HAP-1 (cell line): ENCODE results near the gene AFF1.
"Not testable (repeated sequence)": the region's sequence is repeated elsewhere in the genome, so short reads cannot be mapped to it uniquely, and the experiment has no call there.

ENCODE experiments used
- DNase-seq, 2 experiments: peaks; one replicate each; pipeline ENCODE4 v3.0.0-alpha.2; 2016 to 2020; ENCODE audit warnings: low spot score in 2 of 2
- H3K27me3 ChIP-seq: fragments of 250-450 bp; sonication (Bioruptor Pico); 2 replicates; pipeline ENCODE4 v1.5.1; 2020; ENCODE audit warnings: low read depth, mild to moderate bottlenecking, moderate library complexity
- H3K36me3 ChIP-seq: fragments of 250-450 bp; sonication (Bioruptor Pico); replicated peaks from 2 replicates; pipeline ENCODE4 v1.5.1; 2020; ENCODE audit warnings: mild to moderate bottlenecking
- H3K4me1 ChIP-seq: fragments of 250-450 bp; sonication (Bioruptor Pico); 2 replicates; pipeline ENCODE4 v1.5.1; 2020; ENCODE audit warnings: mild to moderate bottlenecking
- H3K4me3 ChIP-seq: fragments of 250-450 bp; sonication (Bioruptor Pico); 2 replicates; pipeline ENCODE4 v1.5.1; 2020; ENCODE audit warnings: mild to moderate bottlenecking, moderate library complexity
- H3K9me3 ChIP-seq: fragments of 250-450 bp; sonication (Bioruptor Pico); 2 replicates; pipeline ENCODE4 v1.5.1; 2020; ENCODE audit warnings: mild to moderate bottlenecking, moderate library complexity
- in situ Hi-C: fragments of 300-500 bp; cut with MboI; formaldehyde crosslinking; loops from 3 replicates; pipeline ENCODE4 v1.14.3; 2020; ENCODE audit warnings: low sequenced_read_pairs, inconsistent platforms, mixed read lengths

The AFF1 gene

DNA sequence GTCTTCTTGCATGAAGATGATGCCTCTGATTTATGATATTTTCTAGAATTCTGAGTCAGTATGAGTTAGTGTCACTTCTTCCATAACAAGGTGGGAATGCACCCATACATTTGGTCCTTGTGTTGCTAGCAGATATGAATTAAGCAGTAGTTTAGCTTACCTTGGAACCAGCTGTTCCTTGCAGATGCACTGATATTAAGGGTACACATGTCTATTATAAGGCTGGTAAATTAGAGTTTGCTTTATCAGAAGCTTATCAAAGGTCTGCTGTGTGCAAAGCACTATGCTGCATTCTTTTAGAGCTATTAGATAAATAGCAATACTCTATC is 36.5 kb downstream of the AFF1 start:
- Histone ChIP-seq H3K36me3 (no peaks in the 10 kb centered on the region), H3K4me1 (no peaks in the 10 kb centered on the region), H3K4me3 (no peak overlapping the region), H3K9me3 (no peaks in the 10 kb centered on the region), H3K27me3 (no peaks in the 10 kb centered on the region)
- in situ Hi-C loops: no loop called here
- no peak for DNase-seq

GRCh38 chr4:86972997-86973396 is 38.2 kb downstream of the AFF1 start:
- Histone ChIP-seq H3K36me3 (no peaks in the 10 kb centered on the region), H3K4me1 (no peaks in the 10 kb centered on the region), H3K9me3 (no peaks in the 10 kb centered on the region), H3K4me3 (no peak overlapping the region), H3K27me3 (no peaks in the 10 kb centered on the region)
- in situ Hi-C loops: no loop called here
- DNase-seq: no peak

GRCh38 chr4:86973668-86974067 is 38.9 kb downstream of the AFF1 start:
- H3K4me1 ChIP-seq: no peaks in the 10 kb centered on the region
- H3K9me3 ChIP-seq: no peaks in the 10 kb centered on the region
- H3K36me3 ChIP-seq: no peaks in the 10 kb centered on the region
- H3K4me3 ChIP-seq: no peak overlapping the region
- in situ Hi-C loops: no loop called here
- no peak for DNase-seq
- H3K27me3 ChIP-seq: no peaks in the 10 kb centered on the region

DNA sequence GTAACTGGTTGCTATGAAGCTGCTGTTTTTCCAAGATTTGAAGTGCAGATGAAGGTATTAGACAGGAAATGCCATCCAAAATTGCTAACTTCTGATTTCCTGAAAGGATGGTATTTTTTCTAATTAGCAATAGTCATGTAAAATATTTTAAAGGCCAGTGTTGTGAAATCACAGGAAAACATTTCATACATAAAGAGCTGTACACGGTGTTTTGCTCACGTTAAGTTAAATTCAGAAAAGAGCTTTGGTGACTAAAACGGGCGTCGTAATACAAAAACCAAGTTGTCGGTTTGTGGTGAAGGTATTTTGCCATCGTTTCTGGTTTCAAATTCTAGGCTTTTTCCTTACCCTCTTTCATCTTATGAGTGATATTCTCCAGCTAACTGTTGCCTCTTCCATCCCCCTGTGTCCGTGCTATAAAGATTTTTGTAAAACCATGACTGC is 39.8 kb downstream of the AFF1 start:
- no peak for DNase-seq
- Histone ChIP-seq H3K4me1 (no peaks in the 10 kb centered on the region), H3K9me3 (no peaks in the 10 kb centered on the region), H3K4me3 (no peak overlapping the region), H3K27me3 (no peaks in the 10 kb centered on the region), H3K36me3 (no peaks in the 10 kb centered on the region)
- in situ Hi-C loops: no loop called here

GRCh38 chr4:86975927-86976326 is 41.1 kb downstream of the AFF1 start:
- no peaks in the 10 kb centered on the region for H3K9me3 ChIP-seq
- H3K27me3 ChIP-seq: no peaks in the 10 kb centered on the region
- no peaks in the 10 kb centered on the region for H3K4me1 ChIP-seq
- no peaks in the 10 kb centered on the region for H3K36me3 ChIP-seq
- H3K4me3 ChIP-seq: no peak overlapping the region
- DNase-seq: no peak
- in situ Hi-C loops: no loop called here

DNA sequence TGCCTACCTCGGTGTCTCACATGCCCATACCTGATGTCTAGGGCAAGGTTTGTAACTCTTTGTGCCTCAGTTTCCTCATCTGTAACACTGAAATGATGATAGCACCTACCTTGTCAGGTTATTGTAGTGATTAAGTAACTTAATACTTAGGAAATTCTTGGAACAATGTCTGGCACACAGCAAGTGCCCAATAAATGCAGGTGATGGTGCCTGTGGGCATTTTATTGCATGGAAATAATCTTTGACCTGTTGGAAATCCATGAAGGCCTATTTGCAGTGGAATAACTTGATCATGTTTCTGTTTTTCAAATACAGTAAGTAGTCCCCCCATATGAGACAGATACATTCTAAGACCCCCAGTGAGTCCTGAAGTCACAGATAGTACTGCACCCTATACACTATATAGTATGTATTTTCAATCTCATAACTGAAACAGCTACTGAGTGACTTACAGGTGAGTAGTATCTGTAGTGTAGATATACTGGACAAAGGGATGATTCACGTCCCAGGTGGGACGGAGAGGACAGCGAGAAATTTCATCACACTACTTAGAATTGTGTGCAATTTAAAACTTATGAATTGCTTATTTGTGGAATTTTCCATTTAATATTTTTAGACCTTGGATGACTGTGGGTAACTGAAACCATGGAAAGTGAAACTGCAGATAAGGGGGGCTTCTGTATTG is 42.1 kb downstream of the AFF1 start:
- H3K36me3 ChIP-seq: no peaks in the 10 kb centered on the region
- H3K27me3 ChIP-seq: no peaks in the 10 kb centered on the region
- H3K9me3 ChIP-seq: no peaks in the 10 kb centered on the region
- in situ Hi-C loops: no loop called here
- no peaks in the 10 kb centered on the region; the same call in 1 of the 2 replicates for H3K4me1 ChIP-seq
- no peak overlapping the region for H3K4me3 ChIP-seq
- no peak for DNase-seq

GRCh38 chr4:86977621-86978184 is 42.9 kb downstream of the AFF1 start:
- in situ Hi-C loops: no loop called here
- DNase-seq: no peak
- H3K4me3 ChIP-seq: no peak overlapping the region
- H3K27me3 ChIP-seq: no peaks in the 10 kb centered on the region
- H3K36me3 ChIP-seq: no peaks in the 10 kb centered on the region
- no peaks in the 10 kb centered on the region for H3K9me3 ChIP-seq
- peaks cover 4% of the 10 kb centered on the region for H3K4me1 ChIP-seq

DNA sequence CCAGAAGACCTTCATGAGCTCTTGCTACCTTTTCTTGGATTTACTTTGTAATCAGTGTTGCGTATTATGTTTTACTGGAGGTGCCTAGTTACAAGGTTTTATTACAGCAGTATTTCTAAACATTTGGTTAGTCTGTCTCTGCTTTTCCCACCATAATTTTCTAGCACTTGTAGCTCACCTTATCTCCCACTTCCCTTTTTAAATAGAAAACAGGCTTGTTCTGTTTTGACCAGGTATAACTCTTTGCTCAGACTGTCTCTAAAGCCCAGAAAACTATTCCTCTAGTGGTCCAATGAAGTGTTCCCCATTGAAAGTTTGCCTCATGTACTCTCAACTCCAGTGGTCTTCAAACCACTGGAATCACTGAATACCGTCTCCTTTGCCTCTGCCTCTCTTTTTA is 43.9 kb downstream of the AFF1 start:
- Histone ChIP-seq H3K9me3 (no peaks in the 10 kb centered on the region), H3K36me3 (no peaks in the 10 kb centered on the region), H3K4me3 (no peak overlapping the region), H3K4me1 (peaks cover 6% of the 10 kb centered on the region), H3K27me3 (no peaks in the 10 kb centered on the region)
- DNase-seq: no peak
- in situ Hi-C loops: no loop called here

GRCh38 chr4:86980230-86980629 is 45.4 kb downstream of the AFF1 start:
- Histone ChIP-seq H3K27me3 (no peaks in the 10 kb centered on the region), H3K4me3 (no peak overlapping the region), H3K4me1 (peaks cover 6% of the 10 kb centered on the region), H3K36me3 (no peaks in the 10 kb centered on the region), H3K9me3 (no peaks in the 10 kb centered on the region)
- in situ Hi-C loops: no loop called here
- DNase-seq: no peak

GRCh38 chr4:86981789-86982188 is 47.0 kb downstream of the AFF1 start:
- in situ Hi-C loops: no loop called here
- DNase-seq: no peak
- Histone ChIP-seq H3K4me1 (peaks cover 6% of the 10 kb centered on the region), H3K9me3 (no peaks in the 10 kb centered on the region), H3K27me3 (no peaks in the 10 kb centered on the region), H3K36me3 (no peaks in the 10 kb centered on the region), H3K4me3 (no peak overlapping the region)

GRCh38 chr4:86985852-86986251 is 51.0 kb downstream of the AFF1 start:
- DNase-seq, H3K36me3 ChIP-seq, in situ Hi-C loops, H3K4me3 ChIP-seq, H3K27me3 ChIP-seq, H3K9me3 ChIP-seq, H3K4me1 ChIP-seq: not testable (repeated sequence)

DNA sequence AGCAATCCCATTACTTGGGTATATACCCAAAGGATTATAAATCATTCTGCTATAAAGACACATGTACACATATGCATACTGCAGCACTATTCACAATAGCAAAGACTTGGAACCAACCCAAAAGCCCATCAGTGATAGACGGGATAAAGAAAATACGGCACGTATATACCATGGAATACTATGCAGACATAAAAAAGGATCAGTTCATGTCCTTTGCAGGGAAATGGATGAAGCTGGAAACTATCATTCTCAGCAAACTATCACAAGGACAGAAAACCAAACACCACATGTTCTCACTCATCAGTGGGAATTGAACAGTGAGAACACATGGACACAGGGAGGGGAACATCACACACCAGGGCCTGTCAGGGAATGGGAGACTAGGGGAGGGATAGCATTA is 54.8 kb downstream of the AFF1 start:
- H3K27me3 ChIP-seq, H3K4me3 ChIP-seq, DNase-seq, in situ Hi-C loops, H3K4me1 ChIP-seq, H3K36me3 ChIP-seq, H3K9me3 ChIP-seq: not testable (repeated sequence)

- in situ Hi-C loops: no loop called here
- no peaks in the 10 kb centered on the region for H3K4me1 ChIP-seq
- H3K27me3 ChIP-seq: no peaks in the 10 kb centered on the region
- H3K36me3 ChIP-seq: peaks cover 5% of the 10 kb centered on the region; the same call in 1 of the 2 replicates
- H3K4me3 ChIP-seq: no peak overlapping the region
- no peaks in the 10 kb centered on the region for H3K9me3 ChIP-seq
- no peak for DNase-seq
Measured at GRCh38 chr4:86990510-86990909, 55.7 kb downstream of the AFF1 start.

GRCh38 chr4:86991994-86992393 is 57.2 kb downstream of the AFF1 start:
- H3K4me3 ChIP-seq: no peak overlapping the region
- H3K36me3 ChIP-seq: peaks cover 5% of the 10 kb centered on the region; the same call in 1 of the 2 replicates
- no peak for DNase-seq
- no peaks in the 10 kb centered on the region for H3K27me3 ChIP-seq
- in situ Hi-C loops: no loop called here
- no peaks in the 10 kb centered on the region for H3K9me3 ChIP-seq
- H3K4me1 ChIP-seq: peaks cover 6% of the 10 kb centered on the region
